GM19043 (cell line): ENCODE measurements around the gene CCDC172.
"Not testable (repeated sequence)": the region's sequence is repeated elsewhere in the genome, so short reads cannot be mapped to it uniquely, and the experiment has no call there.

Source experiments
- ATAC-seq: cut with Tn5 transposase; IDR thresholded peaks from one replicate; pipeline ENCODE4 v1.9.1; 2021; ENCODE audit warnings: low read depth; ENCODE audit not compliant: unreplicated experiment

The CCDC172 gene

DNA sequence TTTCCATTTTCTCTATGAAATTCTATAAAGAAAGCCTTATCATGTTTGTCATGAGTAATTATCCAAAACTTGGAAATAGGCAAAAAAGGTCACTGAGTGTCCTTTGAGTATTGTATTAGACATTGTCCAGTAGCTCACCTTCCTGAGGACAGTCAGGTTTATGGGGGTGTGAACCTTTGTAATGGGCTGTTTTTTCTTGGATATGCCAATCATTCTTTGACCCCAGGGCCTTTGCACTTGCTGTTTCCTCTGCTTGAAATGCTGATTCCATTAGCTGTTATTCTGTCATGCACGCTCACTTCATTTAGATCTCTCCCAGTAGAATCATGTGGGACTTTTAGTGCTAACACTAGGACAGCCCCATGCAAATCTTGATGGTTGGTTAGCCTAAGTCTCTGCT lies 4.9 kb downstream of the CCDC172 start:
- ATAC-seq = no peak

DNA sequence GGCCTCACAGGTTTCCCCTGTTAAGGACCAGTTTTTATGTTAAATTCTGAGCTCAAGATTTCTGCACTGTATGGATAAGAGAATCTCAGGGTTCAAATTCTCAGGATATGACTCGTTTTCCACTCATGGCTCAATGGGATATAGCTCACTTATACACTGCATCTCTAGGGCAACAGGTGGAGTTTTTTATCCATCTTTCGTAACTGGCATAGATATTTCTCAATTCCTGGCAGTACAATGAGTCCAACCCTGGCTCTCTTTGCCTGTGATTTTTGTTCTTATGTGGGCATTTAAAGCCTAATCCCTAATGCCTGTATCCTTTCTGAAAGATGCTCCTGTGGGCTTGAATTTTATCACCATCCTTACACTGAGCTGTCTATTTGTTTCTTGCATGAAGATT lies 7.6 kb downstream of the CCDC172 start:
- ATAC-seq = no peak

DNA sequence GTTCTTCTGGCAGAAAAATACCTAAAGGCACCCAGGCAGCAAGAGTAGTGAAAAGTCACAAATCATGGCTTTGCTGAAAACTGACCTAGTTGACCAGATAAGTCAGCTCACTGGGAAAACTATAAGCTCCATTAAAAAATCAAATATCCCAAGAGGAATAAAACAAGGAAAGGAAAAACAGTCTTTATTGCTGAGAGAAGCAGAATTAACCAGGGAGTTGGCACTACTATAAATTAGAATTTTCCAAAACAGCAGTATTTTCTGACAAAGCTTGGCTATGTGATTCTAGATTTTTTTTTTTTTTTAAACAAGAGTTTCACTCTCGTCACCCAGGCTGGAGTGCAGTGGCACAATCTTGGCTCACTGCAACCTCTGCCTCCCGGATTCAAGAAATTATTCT lies 12.6 kb downstream of the CCDC172 start:
- no peak for ATAC-seq

DNA sequence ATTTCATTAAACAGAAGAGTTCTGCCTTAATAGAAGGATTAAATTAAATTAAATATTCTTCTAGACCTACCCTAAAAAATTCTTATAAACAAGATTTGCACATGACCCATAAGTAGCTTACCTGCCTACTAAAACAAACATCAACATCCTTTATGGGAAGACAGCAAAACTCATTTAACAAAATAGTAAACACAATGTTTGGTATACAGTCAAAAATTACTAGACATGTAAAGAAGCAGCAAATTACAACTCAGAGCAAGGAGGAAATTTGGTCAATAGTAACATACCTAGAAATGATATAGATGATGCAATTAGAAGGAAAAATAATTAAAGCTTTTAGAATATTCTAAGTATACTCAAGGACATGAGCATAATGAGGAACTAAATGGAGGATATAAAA lies 27.9 kb downstream of the CCDC172 start:
- no peak for ATAC-seq

DNA sequence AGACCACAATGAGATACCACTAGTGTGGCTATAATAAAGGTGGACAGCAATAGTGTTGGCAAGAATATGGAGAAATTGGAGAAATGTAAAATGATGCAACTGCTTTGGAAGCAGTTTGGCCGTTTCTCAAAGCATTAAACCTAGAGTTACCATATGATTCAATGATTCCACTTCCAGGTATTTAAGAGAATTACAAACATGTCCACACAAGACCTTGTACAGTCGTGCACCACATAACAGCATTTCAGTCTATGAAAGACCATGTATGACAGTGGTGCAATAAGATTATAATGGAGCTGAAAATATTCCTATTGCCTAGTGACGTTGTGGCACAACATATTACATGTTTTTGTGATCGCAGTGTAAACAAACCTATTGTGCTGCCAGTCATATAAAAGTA lies 29.6 kb downstream of the CCDC172 start:
- no peak for ATAC-seq

DNA sequence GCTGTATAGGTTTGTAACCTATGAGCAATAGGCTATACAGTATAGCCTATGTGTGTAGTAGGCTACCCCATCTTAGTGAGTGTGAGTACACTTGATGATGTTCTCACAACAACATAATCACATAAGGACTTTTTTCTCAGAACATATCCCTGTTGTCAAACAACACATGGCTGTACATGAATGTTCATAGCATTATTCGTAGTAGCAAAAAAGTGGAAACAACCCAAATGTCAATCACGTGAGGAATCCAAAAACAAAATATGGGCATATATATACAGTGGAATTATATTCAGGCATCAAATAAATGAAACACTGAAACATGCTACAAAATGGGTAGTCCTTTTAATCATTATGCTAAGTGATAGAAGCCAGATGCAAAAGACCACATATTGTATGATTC lies 31.1 kb downstream of the CCDC172 start:
- no peak for ATAC-seq

DNA sequence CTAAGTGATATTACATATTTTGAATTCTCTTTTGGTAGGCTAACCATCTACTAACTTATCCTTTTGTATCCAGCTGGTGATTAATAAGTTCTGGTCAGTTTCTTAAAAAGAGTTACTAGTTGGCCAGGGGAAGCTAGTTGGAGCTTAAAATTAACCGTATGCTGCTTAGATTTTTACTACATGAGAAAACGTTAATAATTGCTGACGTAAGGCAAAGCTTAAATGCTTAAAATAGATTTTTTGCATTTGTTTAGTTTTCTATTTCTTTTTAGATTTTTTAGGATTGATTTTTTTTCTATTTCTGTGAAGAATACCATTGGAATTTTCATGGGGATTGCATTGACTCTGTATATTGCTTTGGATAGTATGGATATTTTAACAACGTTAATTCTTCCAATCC lies 32.6 kb downstream of the CCDC172 start:
- no peak for ATAC-seq

DNA sequence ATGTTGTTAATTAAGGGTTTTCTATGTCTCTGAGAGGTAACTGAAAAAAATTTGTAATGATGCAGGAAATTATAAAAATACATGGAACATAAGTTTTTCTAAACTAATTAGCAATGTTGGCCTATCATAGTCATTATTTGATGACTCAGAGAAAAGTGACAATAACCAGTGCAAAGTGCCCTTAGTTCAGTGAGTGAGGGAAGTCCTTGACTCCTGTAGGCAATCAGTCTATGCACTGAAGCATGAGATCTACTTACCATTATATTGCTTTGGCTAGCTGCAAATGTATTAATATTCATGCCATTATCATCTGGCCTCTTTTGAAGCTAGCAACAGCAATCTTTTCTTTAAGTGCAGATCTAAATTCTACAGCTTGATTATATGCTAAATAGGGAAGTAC lies 40.6 kb downstream of the CCDC172 start:
- ATAC-seq = no peak

DNA sequence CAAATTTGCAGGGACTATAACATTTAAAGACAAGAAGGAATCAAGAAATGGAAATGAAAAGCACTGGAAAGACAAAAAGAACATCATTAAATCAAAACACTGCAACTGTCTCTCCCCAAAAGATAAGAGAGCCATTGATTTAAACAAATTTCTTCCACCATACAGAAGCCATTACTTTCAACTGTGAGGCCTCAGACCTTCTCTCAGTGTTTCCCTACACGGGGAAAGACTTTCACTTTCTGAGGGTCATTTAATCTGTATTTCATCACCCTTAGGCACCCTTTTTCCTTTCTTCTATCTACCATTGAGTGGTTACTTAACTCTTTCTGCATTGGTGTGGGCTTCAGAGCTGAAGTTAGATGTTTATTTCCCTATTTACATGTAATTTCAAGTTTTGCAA lies 47.5 kb downstream of the CCDC172 start:
- no peak for ATAC-seq

DNA sequence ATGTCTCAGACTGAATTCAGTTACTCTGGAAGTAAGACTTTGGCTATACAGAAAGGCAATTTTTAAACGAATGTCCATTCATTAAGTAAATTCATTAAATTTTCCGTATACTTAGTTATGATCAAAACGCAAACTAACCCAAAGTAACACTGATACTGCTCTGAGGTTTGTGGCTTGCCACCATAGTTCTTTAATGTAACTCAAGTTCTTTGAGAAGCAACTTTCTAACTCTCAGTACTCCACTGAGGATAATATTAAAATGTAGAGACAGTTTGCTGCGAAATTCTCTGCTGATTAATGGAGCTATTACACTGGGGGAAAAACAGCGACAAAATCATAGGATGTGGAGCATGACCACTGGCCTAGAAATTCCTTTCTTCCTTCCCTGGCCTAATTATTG lies 58.0 kb downstream of the CCDC172 start:
- ATAC-seq = no peak

DNA sequence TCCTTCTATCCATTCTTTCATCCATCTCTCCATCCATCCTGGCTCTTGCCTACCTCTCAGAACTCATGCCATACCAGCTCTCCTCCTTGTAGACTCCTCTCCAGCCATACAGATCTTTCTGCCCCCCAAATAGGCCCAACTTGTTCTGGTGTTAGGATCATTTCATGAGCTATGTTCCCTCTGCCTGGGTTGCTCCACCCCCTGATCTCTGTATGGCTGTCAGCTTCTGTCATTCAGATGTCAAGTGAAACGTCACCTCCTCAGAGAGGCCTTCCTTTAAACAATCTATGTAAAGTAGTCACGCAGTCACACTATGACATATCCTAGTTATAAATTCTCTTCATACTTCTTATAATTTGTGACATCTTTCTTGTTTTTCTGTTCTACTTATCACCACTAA lies 61.1 kb downstream of the CCDC172 start:
- no peak for ATAC-seq

DNA sequence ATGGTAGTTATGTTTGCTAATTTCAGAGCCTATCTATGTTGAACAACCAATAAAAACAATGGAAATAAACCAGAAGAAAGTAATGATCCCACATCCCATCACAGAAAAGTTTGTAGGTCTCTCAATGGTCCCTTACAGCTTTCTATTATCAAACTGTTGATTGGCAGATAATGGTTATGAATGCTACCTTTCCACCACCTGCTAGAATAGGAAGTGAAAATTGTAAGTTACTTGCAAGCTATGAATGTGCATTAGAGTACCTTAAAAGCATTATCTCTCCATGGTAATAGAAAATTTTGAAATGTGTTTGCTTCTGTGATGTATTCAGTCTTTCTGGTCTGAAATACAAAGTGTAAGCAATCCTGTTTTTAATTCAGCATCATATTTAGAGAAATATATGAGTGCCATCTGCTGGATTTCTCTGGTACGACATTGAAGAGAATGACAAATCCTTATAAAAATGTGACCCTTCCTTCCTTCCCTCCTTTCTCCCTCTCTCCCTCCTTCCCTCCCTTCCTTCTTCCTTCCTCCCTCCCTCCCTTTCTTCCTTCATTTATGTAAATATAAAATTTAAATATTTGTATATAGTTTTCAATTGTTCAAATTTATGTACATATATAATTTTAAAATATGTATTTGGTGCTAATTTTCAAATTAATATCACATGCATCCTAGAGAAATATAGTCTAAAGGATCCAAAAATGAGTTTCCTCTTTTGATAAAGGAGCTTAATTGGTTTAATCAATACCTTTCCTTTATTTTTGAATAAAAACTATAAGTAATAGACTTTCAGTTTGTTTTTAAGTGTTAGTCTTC lies 62.0 kb downstream of the CCDC172 start:
- no peak for ATAC-seq

DNA sequence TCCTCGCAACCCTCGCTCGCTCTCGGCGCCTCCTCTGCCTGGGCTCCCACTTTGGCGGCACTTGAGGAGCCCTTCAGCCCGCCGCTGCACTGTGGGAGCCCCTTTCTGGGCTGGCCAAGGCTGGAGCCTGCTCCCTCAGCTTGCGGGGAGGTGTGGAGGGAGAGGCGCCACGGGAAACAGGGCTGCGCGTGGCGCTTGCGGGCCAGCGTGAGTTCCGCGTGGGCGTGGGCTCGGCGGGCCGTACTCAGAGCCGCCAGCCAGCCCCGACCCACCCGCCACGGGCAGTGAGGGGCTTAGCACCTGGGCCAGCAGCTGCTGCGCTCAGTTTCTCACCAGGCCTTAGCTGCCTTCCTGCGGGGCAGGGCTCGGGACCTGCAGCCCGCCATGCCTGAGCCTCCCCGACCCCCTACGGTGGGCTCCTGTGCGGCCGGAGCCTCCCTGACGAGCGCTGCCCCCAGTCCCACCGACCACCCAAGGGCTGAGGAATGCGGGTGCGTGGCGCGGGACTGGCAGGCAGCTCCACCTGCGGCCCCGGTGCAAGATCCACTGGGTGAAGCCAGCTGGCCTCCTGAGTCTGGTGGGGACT lies 69.1 kb downstream of the CCDC172 start:
- not testable (repeated sequence) for ATAC-seq

DNA sequence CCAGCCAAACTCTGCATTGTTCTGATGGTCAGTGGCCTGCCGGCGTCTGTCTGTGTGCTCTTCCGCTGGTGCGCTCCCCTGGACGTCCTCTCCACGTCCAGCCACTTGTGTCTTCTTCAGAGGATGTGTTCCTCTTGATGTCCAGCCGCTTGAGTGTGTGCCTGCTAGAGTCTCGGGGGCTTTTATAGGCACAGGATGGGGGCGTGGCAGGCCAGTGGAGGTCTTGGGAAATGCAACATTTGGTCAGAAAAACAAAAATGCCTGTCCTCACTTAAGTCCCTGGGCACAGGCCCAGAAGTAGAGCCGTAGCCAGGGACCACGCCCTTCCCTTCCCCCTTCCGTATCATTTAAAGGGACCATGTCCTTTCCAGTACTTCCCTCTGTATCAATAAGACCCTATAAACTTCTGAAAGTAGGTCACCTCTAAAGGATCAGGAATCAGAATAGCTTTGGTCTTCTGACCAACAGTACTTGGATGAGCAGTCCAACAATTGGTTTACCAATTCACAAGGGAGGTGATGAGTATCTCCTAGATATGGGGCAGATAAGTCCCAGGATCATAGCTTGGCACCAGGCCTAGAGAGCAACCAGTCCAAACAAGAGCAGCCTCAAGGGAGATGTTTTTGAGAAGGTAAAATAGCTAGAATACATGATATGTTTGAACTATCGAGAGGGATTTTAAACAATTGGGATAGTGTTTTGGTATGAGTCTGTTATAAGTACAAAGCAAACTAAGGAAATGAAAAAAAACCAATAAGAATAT lies 71.2 kb downstream of the CCDC172 start:
- no peak for ATAC-seq

DNA sequence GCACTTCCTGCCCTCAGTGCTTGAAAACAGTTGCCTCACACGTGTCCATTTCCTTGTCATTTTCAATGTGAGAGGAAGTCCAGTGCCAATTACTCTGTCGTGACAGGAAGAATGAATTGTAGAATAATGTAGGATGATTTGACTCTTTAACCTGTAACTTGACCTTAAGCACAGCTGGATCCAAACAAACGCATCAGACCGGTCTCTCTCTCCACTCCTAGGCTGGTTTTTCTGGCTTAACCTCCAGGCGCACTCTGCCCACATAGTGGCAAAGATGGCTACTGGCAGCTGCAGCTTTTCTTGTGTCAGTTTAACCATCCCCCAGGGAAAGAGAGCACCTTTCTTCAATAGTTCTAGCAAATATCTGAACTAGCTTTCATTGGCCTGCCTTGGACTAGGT lies 74.0 kb downstream of the CCDC172 start:
- ATAC-seq = no peak

DNA sequence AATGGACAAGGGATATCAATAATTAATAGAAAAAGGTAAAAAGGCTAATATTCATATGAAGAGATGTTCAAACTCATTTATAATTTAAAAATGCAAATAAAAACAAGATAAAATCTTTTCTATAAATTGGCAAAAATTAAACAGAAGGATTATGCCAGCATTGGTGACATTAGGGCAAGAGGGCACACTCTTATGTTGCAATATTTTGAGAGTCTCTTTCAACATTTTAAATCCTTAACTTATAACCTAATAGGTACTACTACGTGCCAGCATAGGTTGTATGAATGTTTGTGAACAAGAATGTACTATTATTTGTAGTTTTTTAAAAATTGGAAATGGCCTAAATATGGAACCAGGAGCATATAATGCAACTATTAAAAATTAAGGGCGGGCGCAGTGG lies 78.6 kb downstream of the CCDC172 start:
- ATAC-seq = no peak

DNA sequence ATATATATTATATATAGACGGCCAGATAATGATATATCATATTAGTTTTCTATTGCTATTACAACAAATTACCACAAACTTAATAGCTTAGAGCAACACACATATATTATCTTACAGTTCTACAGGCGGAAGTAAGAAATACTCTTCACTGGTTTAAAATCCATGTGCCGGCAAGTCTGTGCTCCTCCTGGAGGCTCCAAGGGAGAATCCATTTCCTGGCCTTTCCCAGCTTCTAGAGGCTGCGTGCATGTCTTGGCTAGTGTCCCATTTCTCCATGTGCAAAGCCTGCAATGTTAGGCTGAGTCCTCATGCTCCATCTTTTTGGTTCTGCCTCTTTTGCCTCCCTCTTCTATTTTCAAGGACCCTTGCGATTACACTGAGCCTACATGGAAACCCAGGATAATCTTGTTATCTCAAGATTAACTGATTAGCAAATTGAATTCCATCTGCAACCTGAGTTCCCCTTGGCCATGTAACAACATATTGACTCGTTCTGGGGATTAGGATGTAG lies 79.5 kb downstream of the CCDC172 start:
- no peak for ATAC-seq

DNA sequence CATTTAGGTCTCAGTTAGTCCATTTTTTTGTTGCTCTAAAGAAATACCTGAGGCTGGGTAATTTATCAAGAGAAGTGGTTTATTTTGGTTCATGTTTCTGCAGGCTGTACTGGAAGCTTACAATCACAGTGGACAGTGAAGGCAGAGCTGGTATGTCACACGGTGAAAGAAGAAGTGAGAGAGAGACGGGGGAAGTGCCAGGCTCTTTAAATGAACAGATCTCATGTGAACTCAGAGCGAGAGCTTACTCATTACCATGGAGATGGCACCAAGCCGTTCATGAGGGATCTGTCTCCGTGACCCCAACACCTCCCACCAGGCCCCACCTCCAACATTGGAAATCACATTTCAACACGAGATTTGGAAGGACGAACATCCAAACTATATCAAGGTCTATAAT lies 84.5 kb downstream of the CCDC172 start:
- ATAC-seq = peak; percentile 70

DNA sequence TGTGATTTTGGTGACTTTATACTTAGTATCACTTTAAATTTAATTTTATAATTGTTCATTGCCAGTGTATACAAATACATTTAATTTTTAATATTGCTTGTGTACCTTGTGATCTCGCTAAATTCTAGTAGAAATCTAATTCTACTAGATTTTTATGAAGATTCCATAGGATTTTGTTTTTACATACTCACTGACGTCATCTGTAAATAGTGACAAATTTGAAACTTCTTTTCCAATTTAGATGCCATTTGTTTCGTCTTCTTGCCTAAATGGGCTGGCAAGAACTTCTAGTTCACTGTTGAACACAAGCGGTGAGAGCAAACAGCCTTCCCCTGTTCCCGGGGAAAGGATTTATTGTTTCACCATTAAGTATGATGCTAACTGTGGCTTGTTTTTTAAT lies 86.1 kb downstream of the CCDC172 start:
- ATAC-seq = no peak

DNA sequence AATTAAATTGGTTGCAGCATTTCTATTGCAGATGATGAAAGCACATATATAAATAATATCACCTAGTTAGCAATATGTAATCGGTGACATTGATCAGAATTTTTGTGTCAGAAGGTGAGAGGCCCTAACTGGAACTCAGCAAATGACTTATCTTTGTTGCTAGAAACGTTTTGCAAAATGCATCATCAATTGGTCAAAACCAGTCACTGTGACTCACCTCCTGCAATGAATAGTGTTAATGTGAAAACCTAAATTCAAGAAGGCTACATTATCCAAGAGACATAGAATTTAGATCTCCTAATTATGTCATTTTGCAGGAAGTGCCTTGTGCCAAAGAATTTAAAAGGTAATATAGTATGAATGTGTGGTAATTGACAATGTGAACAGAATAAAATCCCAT lies 93.6 kb downstream of the CCDC172 start:
- ATAC-seq = no peak

DNA sequence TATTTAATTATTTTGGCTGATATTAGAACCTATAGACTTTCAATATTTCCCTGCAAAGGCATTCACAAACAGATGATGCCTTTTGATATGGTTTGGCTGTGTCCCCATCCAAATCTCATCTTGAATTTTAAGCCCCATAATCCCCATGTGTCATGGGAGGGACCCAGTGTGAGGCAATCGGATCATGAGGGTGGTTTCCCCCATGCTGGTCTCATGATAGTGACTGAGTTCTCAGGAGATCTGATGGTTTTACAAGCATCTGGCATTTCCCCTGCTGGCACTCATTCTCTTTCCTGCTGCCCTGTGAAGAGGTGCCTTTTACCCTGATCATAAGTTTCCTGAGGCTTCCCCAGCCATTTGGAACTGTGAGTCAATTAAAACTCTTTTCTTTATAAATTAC lies 94.1 kb downstream of the CCDC172 start:
- ATAC-seq = no peak

DNA sequence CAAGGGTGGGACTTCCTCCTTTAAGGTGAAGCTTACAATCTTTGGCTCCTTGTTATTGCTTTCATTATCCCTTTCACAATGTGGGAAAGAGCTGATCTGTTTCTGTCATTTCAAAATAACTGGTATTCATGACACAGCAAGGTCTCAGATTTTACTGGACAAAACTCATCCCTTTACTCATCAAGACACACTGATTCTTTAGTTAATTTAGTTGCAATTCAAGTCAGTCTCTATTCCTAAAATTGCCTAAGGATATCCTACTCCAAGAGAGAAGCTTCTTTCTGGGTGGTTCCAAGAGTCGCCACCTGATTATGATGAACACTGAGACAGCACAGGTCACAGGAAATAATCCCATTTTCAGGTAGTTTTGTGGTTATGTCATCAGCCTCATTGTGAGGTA lies 97.6 kb downstream of the CCDC172 start:
- ATAC-seq = no peak
